Measurements from ENCODE around the gene FNDC1.
"Not testable (repeated sequence)": the region's sequence is repeated elsewhere in the genome, so short reads cannot be mapped to it uniquely, and the experiment has no call there.

Gene FNDC1

GRCh38 chr6:159169193-159169555 lies at the start of gene FNDC1:
FNDC1 (plus strand) TSS chr6:159169400; CDS start chr6:159169597, 197 bp downstream.
- peak; percentile 17 for DNase-seq

GRCh38 chr6:159119791-159120190 lies 49.4 kb upstream of the FNDC1 start:
- no peak for DNase-seq

GRCh38 chr6:159121486-159121885 lies 47.7 kb upstream of the FNDC1 start:
- DNase-seq, result no peak

GRCh38 chr6:159122453-159122852 lies 46.7 kb upstream of the FNDC1 start:
- DNase-seq, result no peak

GRCh38 chr6:159123831-159124230 lies 45.4 kb upstream of the FNDC1 start:
- DNase-seq, result not testable (repeated sequence)

- DNase-seq, result no peak
These were observed 44.1 kb upstream of the FNDC1 start for GRCh38 chr6:159125014-159125609.

- DNase-seq, result no peak
These were observed 43.2 kb upstream of the FNDC1 start for GRCh38 chr6:159125951-159126352.

- DNase-seq, result no peak
These were observed 42.6 kb upstream of the FNDC1 start for GRCh38 chr6:159126590-159126989.

GRCh38 chr6:159127701-159128100 lies 41.5 kb upstream of the FNDC1 start:
- DNase-seq, result no peak

- DNase-seq, result no peak
These were observed 40.2 kb upstream of the FNDC1 start for GRCh38 chr6:159128978-159129377.

GRCh38 chr6:159130846-159131245 lies 38.4 kb upstream of the FNDC1 start:
- DNase-seq, result no peak

GRCh38 chr6:159131709-159132108 lies 37.5 kb upstream of the FNDC1 start:
- no peak for DNase-seq

- no peak for DNase-seq
These were observed 36.5 kb upstream of the FNDC1 start for GRCh38 chr6:159132664-159133063.

- peak; percentile 78 for DNase-seq
These were observed 34.4 kb upstream of the FNDC1 start for GRCh38 chr6:159134701-159135364.

GRCh38 chr6:159137676-159138075 lies 31.5 kb upstream of the FNDC1 start:
- no peak for DNase-seq

GRCh38 chr6:159142531-159142930 lies 26.7 kb upstream of the FNDC1 start:
- DNase-seq, result no peak

- DNase-seq, result no peak
These were observed 20.6 kb upstream of the FNDC1 start for GRCh38 chr6:159148641-159149040.

- no peak for DNase-seq
These were observed 19.6 kb upstream of the FNDC1 start for GRCh38 chr6:159149641-159150040.

- peak; percentile 54 for DNase-seq
These were observed 17.8 kb upstream of the FNDC1 start for GRCh38 chr6:159151266-159151855.

GRCh38 chr6:159152041-159152440 lies 17.2 kb upstream of the FNDC1 start:
- no peak for DNase-seq

GRCh38 chr6:159152782-159153181 lies 16.4 kb upstream of the FNDC1 start:
- no peak for DNase-seq

GRCh38 chr6:159155679-159156078 lies 13.5 kb upstream of the FNDC1 start:
- DNase-seq, result no peak

- DNase-seq, result no peak
These were observed 13.1 kb upstream of the FNDC1 start for GRCh38 chr6:159156089-159156488.

GRCh38 chr6:159157431-159157830 lies 11.8 kb upstream of the FNDC1 start:
- DNase-seq, result no peak

- DNase-seq, result no peak
These were observed 7.4 kb upstream of the FNDC1 start for GRCh38 chr6:159161839-159162238.
